Naive thymus-derived CD4-positive, alpha-beta T cell (primary cell): ENCODE measurements around the gene TMEM98. TPM values are rescaled to one million over a fixed set of nuclear protein-coding genes. Genes with fewer than 3 reads are reported as not detected.
"Not testable (repeated sequence)": the region's sequence is repeated elsewhere in the genome, so short reads cannot be mapped to it uniquely, and the experiment has no call there.

Source experiments
- ATAC-seq: fragments of 150-1000 bp; cut with Tn5 transposase; 2 replicates; pipeline ENCODE4 v1.10.0; 2021; ENCODE audit warnings: mild to moderate bottlenecking, moderate library complexity
- CTCF ChIA-PET: fragments of 350-600 bp; sonication (Branson Sonifier 250); formaldehyde crosslinking; loops from one replicate; lab custom pipeline; 2021; ENCODE audit warnings: antibody characterized with exemption; lab: Charles Lee
- POLR2A ChIA-PET: fragments of 350-600 bp; sonication (Branson Sonifier 250); formaldehyde crosslinking; loops from one replicate; lab custom pipeline; 2021; ENCODE audit warnings: antibody characterized with exemption, inconsistent platforms; lab: Charles Lee
- DNase-seq, 9 donors: peaks; one replicate each; pipeline versions ENCODE4 v3.0.0 to v3.0.0-alpha.2; 2020 to 2022; ENCODE audit warnings: mixed read lengths in 1 of 9
- H3K27ac ChIP-seq: one replicate; pipeline ENCODE4 v1.7.0; 2013; ENCODE audit warnings: mild to moderate bottlenecking, low read depth, low read length, moderate library complexity
- H3K27me3 ChIP-seq, 2 donors: one replicate each; pipeline ENCODE4 v1.7.0; 2013; ENCODE audit warnings: low read length in 2 of 2, mild to moderate bottlenecking in 2 of 2, moderate library complexity in 2 of 2; ENCODE audit not compliant: control insufficient read depth in 2 of 2, insufficient read depth in 2 of 2
- H3K36me3 ChIP-seq, 3 experiments: 1 replicate in 2 of 3; 2 replicates in 1 of 3; pipeline ENCODE4 v1.7.0; 2013; ENCODE audit warnings: low read length in 3 of 3, mild to moderate bottlenecking in 3 of 3, moderate library complexity in 1 of 3; ENCODE audit not compliant: insufficient read depth in 3 of 3, control insufficient read depth in 2 of 3
- H3K4me1 ChIP-seq, 2 donors: one replicate each; pipeline ENCODE4 v1.7.0; 2013; ENCODE audit warnings: low read length in 2 of 2, mild to moderate bottlenecking in 2 of 2, moderate library complexity in 1 of 2; ENCODE audit not compliant: control insufficient read depth in 2 of 2, insufficient read depth in 2 of 2
- H3K4me3 ChIP-seq: 2 replicates; pipeline ENCODE4 v1.7.0; 2013; ENCODE audit warnings: mild to moderate bottlenecking, low read length
- H3K9me3 ChIP-seq, 3 experiments: 1 replicate in 2 of 3; 2 replicates in 1 of 3; pipeline ENCODE4 v1.7.0; 2013; ENCODE audit warnings: low read length in 3 of 3; ENCODE audit not compliant: control insufficient read depth in 2 of 3
- H3K27ac Mint-ChIP-seq, 9 donors: one replicate each; pipeline ENCODE4 v1.8.0; 2020 to 2022; ENCODE audit warnings: mixed read lengths in 9 of 9, mild to moderate bottlenecking in 8 of 9, moderate library complexity in 5 of 9, inconsistent platforms in 2 of 9
- H3K27me3 Mint-ChIP-seq, 5 donors: one replicate each; pipeline ENCODE4 v1.8.0; 2021 to 2022; ENCODE audit warnings: mixed read lengths in 5 of 5, mild to moderate bottlenecking in 1 of 5
- H3K36me3 Mint-ChIP-seq, 5 donors: one replicate each; pipeline ENCODE4 v1.8.0; 2020 to 2022; ENCODE audit warnings: mixed read lengths in 5 of 5, mild to moderate bottlenecking in 3 of 5, inconsistent platforms in 1 of 5
- H3K4me1 Mint-ChIP-seq, 7 donors: one replicate each; pipeline ENCODE4 v1.8.0; 2020 to 2022; ENCODE audit warnings: mixed read lengths in 7 of 7, mild to moderate bottlenecking in 3 of 7, inconsistent platforms in 1 of 7
- H3K4me3 Mint-ChIP-seq, 10 donors: one replicate each; pipeline ENCODE4 v1.8.0; 2020 to 2022; ENCODE audit warnings: mild to moderate bottlenecking in 10 of 10, mixed read lengths in 10 of 10, moderate library complexity in 6 of 10, inconsistent platforms in 2 of 10
- H3K9me3 Mint-ChIP-seq, 11 donors: one replicate each; pipeline ENCODE4 v1.8.0; 2020 to 2022; ENCODE audit warnings: mixed read lengths in 11 of 11, mild to moderate bottlenecking in 4 of 11, inconsistent platforms in 1 of 11, moderate library complexity in 1 of 11
- intact Hi-C, 2 donors: fragments of 100-400 bp; cut with micrococcal nuclease; formaldehyde crosslinking; loops; one replicate each; pipeline ENCODE4 v1.15.1; 2023
- polyA plus RNA-seq, 2 donors: library from polyadenylated mRNA; unstranded; fragments of 300-500 nt; fragmentation: Illumina TruSeq; gene quantifications; one replicate each; pipeline ENCODE4 v1.2.3, GENCODE V29; 2021
- total RNA-seq, 6 experiments: library from RNA in 5 of 6; stranded (reverse) in 5 of 6; gene quantifications; 1 replicate in 5 of 6; 2 replicates in 1 of 6; pipeline ENCODE4 v1.2.3 and lab custom pipeline; 2021 to 2026

The TMEM98 gene
- total and polyA plus RNA-seq, 7 experiments from 2014 or later: 0.73 to 1.6 TPM; not detected in 5

DNA sequence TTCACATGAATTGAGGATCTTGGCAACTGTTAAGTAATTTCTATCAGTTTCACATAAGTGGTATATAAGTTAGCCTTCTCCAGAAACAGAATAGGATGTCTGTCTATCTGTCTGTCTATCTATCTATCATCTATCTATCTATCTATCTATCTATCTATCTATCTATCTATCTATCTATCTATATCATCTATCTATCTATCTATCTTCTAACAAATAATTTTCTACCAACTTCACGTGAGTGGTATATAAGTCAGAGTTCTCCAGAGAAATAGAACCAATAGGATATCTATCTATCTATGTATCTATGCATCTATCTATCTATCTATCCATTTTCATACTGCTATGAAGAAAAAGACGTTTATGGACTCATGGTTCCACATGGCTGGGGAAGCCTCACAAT lies 52.3 kb downstream of the TMEM98 start:
- no peaks in the 10 kb centered on the region for H3K36me3 ChIP-seq
- no peak overlapping the region for H3K27ac Mint-ChIP-seq
- H3K9me3 Mint-ChIP-seq: peaks cover 1 to 32% (median 12%) of the 10 kb centered on the region in 11 donors
- no peak for DNase-seq
- no peaks in the 10 kb centered on the region for H3K27me3 ChIP-seq
- no peaks in the 10 kb centered on the region for H3K4me1 Mint-ChIP-seq
- ChIA-PET POLR2A (no interaction called here), CTCF (no interaction called here)
- peaks cover 0 to 8% (median 0%) of the 10 kb centered on the region in 5 donors for H3K36me3 Mint-ChIP-seq
- H3K9me3 ChIP-seq: peaks cover 0 to 11% (median 0%) of the 10 kb centered on the region in 3 experiments
- H3K4me3 Mint-ChIP-seq: no peak overlapping the region
- H3K27ac ChIP-seq: no peak overlapping the region
- no peaks in the 10 kb centered on the region for H3K4me1 ChIP-seq
- H3K27me3 Mint-ChIP-seq: peaks cover 8 to 44% (median 34%) of the 10 kb centered on the region in 5 donors
- intact Hi-C loops: no loop called here
- ATAC-seq: no peak
- no peak overlapping the region for H3K4me3 ChIP-seq

DNA sequence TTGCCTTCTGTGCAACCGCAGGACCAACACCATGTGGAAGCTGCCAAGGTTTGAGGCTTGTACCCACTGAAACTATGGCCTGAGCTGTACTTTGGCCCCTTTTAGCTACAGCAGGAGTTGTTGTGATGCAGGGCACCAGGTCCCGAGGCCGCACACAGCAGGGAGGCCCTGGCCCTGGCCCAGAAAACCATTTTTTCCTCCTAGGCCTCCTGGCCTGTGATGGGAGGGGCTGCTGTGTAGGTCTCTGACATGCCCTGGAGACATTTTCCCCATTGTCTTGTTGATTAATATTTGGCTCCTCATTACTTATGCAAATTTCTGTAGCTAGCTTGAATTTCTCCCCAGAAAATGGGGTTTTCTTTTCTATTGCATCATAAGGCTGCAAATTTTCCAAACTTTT lies 53.7 kb downstream of the TMEM98 start:
- DNase-seq, H3K27ac ChIP-seq: not testable (repeated sequence)

DNA sequence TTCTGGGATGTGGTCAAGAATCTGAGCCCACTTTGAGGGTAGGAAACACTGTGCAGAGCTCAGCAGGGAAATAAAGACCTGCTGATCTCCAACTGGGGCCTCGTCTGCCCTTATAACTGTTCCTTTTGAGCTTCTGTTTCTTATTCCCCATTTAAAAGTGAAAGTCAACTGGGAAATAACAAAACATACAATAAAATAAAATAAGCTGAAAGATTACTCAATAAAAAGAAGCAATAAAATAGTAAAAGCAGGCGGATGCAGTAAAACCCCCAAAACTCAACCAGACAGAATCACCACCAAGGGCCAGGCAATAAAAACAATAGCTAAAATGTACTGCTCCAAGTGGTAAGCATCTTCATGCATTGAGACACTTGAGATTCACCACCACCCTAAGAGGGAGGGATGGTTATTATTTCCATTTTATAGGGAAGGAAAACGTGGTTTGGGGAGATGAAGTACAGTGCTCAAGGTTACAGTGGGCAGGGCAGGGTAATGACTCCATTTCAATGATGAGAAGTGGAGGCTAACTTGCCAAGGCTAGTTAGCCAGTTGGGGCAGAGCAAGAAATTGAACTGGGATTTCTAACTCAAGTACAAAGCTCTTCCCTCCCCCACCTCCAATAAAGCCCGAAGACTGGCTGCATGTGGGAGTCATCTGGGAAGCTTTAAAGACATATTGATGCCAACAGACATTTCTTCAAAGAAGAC lies 57.2 kb downstream of the TMEM98 start:
- Mint-ChIP-seq H3K27me3 (peaks cover 9 to 41% (median 36%) of the 10 kb centered on the region in 5 donors), H3K9me3 (peaks cover 7 to 54% (median 23%) of the 10 kb centered on the region in 11 donors), H3K4me3 (no peak overlapping the region), H3K4me1 (no peaks in the 10 kb centered on the region), H3K27ac (no peak overlapping the region), H3K36me3 (peaks cover 0 to 11% (median 4%) of the 10 kb centered on the region in 5 donors)
- ATAC-seq (no peak), DNase-seq (no peak)
- H3K36me3 ChIP-seq: no peaks in the 10 kb centered on the region
- no peak overlapping the region for H3K4me3 ChIP-seq
- no peaks in the 10 kb centered on the region for H3K4me1 ChIP-seq
- H3K27me3 ChIP-seq: no peaks in the 10 kb centered on the region
- no peak overlapping the region for H3K27ac ChIP-seq
- ChIA-PET POLR2A (no interaction called here), CTCF (no interaction called here)
- intact Hi-C loops: no loop called here
- H3K9me3 ChIP-seq: peaks cover 0 to 11% (median 0%) of the 10 kb centered on the region in 3 experiments

More for the DNA sequence above, 53.7 kb downstream of the TMEM98 start:
- CTCF ChIA-PET, H3K27ac Mint-ChIP-seq, H3K4me3 ChIP-seq, H3K36me3 Mint-ChIP-seq, H3K4me3 Mint-ChIP-seq, POLR2A ChIA-PET, ATAC-seq, H3K27me3 ChIP-seq, H3K4me1 ChIP-seq, intact Hi-C loops, H3K36me3 ChIP-seq, H3K4me1 Mint-ChIP-seq: not testable (repeated sequence)
- H3K9me3 Mint-ChIP-seq: peaks cover 1 to 33% (median 12%) of the 10 kb centered on the region in 11 donors
- H3K27me3 Mint-ChIP-seq: peaks cover 8 to 44% (median 34%) of the 10 kb centered on the region in 5 donors
- H3K9me3 ChIP-seq: peaks cover 0 to 11% (median 0%) of the 10 kb centered on the region in 3 experiments

- Mint-ChIP-seq H3K27me3 (peaks cover 9 to 33% (median 30%) of the 10 kb centered on the region in 5 donors), H3K9me3 (peaks cover 7 to 37% (median 17%) of the 10 kb centered on the region in 11 donors)
- H3K4me3 Mint-ChIP-seq, ATAC-seq, H3K4me1 Mint-ChIP-seq, H3K27ac Mint-ChIP-seq, POLR2A ChIA-PET, DNase-seq, CTCF ChIA-PET, H3K27me3 ChIP-seq, H3K27ac ChIP-seq, H3K36me3 Mint-ChIP-seq, H3K4me1 ChIP-seq, H3K9me3 ChIP-seq, intact Hi-C loops, H3K4me3 ChIP-seq, H3K36me3 ChIP-seq: not testable (repeated sequence)
Observed at GRCh38 chr17:32987453-32987805, 59.5 kb downstream of the TMEM98 start.

DNA sequence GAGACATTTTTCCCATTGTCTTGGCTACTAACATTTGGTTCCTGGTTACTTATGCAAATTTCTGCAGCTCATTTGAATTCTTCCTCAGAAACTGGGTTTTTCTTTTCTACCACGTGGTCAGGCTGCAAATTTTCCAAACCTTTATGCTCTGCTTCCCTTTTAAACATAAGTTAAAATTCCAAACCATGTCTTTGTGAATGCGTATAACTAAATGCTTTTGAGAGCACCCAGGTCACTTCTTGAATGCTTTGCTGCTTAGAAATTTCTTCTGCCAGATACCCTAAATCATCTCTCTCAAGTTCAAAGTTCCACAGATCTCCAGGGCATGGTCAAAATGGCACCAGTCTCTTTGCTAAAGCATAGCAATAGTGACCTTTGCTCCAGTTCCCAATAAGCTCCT lies 59.9 kb downstream of the TMEM98 start:
- peaks cover 9 to 29% (median 28%) of the 10 kb centered on the region in 5 donors for H3K27me3 Mint-ChIP-seq
- H3K9me3 ChIP-seq, POLR2A ChIA-PET, H3K27ac ChIP-seq, intact Hi-C loops, H3K4me3 Mint-ChIP-seq, CTCF ChIA-PET, ATAC-seq, H3K4me1 ChIP-seq, H3K36me3 ChIP-seq, DNase-seq, H3K4me1 Mint-ChIP-seq, H3K36me3 Mint-ChIP-seq, H3K27me3 ChIP-seq, H3K27ac Mint-ChIP-seq, H3K4me3 ChIP-seq: not testable (repeated sequence)
- peaks cover 6 to 32% (median 16%) of the 10 kb centered on the region in 11 donors for H3K9me3 Mint-ChIP-seq

GRCh38 chr17:32988481-32989101 lies 60.6 kb downstream of the TMEM98 start:
- Mint-ChIP-seq H3K36me3 (peaks cover 0 to 4% (median 0%) of the 10 kb centered on the region in 5 donors), H3K4me3 (no peak overlapping the region), H3K27ac (no peak overlapping the region), H3K27me3 (peaks cover 9 to 28% (median 26%) of the 10 kb centered on the region in 5 donors), H3K9me3 (peaks cover 6 to 30% (median 16%) of the 10 kb centered on the region in 11 donors), H3K4me1 (no peaks in the 10 kb centered on the region)
- H3K4me1 ChIP-seq: no peaks in the 10 kb centered on the region
- intact Hi-C loops: no loop called here
- no peak for ATAC-seq
- H3K9me3 ChIP-seq: no peaks in the 10 kb centered on the region
- H3K27ac ChIP-seq: no peak overlapping the region
- no peak overlapping the region for H3K4me3 ChIP-seq
- no peaks in the 10 kb centered on the region for H3K27me3 ChIP-seq
- POLR2A ChIA-PET: no interaction called here
- no peaks in the 10 kb centered on the region for H3K36me3 ChIP-seq
- CTCF ChIA-PET: no interaction called here
- DNase-seq: no peak
